Stimulated activated naive CD4-positive, alpha-beta T cell (primary cell): ENCODE measurements around the gene CALCR.
"Not testable (repeated sequence)": the region's sequence is repeated elsewhere in the genome, so short reads cannot be mapped to it uniquely, and the experiment has no call there.

Experiments
- DNase-seq, 6 experiments: peaks; one replicate each; lab custom pipeline; 2025; lab: John Stamatoyannopoulos, UW

The CALCR gene

DNA sequence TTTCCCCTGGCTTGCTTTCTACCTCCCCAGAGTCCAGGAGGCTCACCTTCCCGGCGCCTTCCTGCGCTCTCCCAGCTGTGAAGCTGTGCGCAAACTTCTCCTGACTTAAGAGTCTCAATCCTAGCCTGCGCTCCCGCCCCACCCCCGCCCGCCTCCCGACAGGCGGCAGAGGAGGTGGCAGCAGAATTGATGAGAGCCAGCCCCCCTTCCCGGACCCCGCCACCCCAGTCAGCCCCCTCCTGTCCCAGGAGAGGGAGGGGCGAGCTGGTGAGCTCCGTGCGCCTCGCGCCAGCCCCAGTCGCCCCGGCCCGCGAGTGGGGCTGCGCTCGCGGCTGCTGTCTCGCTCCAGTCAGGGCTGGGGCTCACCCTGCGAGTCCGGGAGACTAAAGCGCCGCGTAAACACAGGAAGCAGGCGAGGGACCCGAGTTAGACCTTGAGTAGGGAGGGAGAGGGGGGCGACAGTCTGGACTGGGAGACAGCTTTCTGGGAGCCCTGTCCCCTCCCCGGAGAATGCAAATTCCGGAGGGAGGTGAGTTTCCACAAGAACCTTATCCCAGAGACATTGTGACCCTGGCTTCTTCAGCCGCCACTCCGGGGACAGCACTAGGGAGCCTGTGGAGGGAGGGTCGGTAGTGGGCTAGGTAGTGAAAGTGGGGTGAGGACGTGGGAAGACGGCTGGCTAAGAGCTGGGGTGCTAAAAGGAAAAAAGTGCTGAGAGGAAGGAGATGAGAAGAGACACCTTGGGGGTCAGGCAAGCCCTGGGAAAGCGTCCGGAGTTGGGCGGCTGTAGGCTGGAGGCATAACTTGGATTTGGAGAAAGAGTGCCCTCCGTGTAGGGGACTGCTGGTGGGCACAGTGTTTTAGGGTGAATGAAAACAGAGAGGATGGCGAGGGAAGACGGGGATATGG lies at the start of gene CALCR:
CALCR (minus strand) TSS at position 79 of the 909 bp plus-strand sequence. CDS start 87,743 bp downstream, outside the sequence.
- DNase-seq = no peak

- no peak for DNase-seq
Observed at GRCh38 chr7:93623816-93624215, 49.3 kb upstream of the CALCR start.

DNA sequence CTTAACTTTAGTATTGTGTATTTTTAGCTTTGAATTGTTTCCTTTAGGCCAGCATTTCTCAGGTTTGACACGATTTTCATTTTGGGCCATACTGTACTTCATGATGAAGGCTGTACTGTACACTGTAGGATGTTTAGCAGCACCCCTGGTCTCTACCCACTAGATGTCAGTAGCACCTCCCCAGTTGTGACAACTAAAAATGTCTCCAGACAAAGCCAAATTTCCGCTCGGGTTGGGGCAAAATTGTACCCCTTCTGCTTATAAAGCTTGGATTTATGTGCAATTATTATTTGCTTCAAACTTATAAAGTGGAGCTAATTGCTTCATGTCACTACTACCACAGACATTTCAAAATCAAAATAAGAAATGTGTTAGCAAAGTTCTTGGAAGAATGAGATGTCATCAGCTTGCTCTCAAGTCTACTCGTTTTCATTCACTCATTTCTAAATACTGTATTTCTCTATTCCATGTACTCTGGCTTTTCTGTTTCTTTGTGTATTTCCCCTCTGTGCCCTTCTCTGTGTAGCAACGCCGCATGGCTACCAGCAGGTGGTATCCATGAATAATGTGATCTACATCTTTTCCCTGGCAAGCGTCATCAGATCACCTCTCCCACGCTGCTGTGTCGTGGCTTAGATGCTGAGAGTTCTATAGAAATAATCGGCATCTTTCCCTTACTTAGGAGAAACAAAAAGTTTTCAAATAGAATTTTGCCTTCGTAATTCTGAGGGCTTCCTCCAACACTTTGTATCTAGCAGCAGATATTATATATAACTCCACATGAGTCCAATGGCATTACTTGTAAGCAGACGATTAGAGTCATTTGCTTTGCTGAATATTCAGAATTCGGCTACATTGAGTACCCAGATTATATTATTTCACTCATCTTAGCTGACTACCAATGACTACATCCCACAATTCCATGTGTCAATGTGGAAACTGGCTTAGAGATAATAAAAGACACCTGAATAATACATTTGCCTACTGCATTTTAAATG lies 47.8 kb upstream of the CALCR start:
- DNase-seq = no peak

GRCh38 chr7:93620864-93621263 lies 46.3 kb upstream of the CALCR start:
- DNase-seq = no peak

GRCh38 chr7:93620057-93620456 lies 45.5 kb upstream of the CALCR start:
- no peak for DNase-seq

GRCh38 chr7:93601363-93601762 lies 26.8 kb upstream of the CALCR start:
- no peak for DNase-seq

- no peak for DNase-seq
Observed at GRCh38 chr7:93594250-93594649, 19.7 kb upstream of the CALCR start.

DNA sequence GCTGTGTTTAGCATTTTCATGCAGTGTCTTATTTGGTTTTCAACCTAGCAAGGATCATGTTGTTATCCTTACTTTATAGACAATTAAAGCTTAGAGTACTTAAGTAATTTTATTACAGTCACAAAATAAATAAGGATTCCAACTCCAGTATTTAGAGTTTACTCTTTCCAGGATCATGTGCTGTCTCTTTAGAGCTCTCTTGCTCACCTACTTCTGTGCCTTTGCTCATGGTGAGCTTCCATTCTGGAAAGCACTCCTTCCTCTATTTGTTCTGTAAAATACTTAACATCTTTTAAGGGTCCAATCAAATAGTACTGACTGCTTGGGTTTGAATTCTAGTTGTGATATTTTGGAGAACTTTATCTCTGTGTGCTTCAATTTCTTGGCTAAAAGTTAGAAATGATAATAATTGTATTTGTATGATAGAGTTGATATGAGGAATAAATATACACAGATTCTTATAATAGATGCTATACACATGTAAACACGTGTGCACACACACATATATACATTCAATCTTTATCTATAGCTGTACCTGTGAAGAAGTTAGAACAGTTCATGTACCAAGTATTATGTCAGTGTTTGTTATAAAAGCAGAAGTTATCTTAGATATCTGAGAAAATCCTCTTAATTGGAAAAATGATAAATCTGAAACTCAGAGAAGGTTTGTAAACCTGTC lies 18.2 kb upstream of the CALCR start:
- no peak for DNase-seq

GRCh38 chr7:93591224-93592050 lies 16.9 kb upstream of the CALCR start:
- DNase-seq = not testable (repeated sequence)

DNA sequence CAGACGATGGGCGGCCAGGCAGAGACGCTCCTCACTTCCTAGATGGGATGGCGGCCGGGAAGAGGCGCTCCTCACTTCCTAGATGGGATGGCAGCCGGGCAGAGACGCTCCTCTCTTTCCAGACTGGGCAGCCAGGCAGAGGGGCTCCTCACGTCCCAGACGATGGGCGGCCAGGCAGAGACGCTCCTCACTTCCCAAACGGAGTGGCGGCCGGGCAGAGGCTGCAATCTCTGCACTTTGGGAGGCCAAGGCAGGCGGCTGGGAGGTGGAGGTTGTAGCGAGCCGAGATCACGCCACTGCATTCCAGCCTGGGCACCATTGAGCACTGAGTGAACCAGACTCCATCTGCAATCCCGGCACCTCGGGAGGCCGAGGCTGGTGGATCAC lies 11.9 kb upstream of the CALCR start:
- not testable (repeated sequence) for DNase-seq

GRCh38 chr7:93585694-93586478 lies 11.4 kb upstream of the CALCR start:
- DNase-seq = not testable (repeated sequence)

DNA sequence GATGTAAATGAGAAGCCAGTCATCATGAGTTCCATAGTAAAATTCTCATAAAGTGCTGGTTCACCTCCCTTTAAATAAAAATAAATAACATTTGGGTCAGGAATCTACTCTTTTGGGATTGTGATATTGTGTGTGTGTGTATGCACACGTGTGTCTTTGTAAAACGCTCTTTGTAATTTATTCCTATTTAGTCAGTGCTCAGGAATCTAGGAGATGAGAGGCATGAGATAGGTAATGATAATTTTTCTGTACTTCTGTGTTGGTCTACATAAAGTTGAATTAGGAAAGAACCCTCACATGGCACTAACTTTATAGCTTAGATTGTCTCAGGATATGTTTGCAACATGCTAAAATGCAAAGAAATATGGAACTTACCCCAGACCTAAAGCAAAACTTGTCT lies 4.9 kb upstream of the CALCR start:
- DNase-seq = no peak

GRCh38 chr7:93578762-93579161 lies 4.2 kb upstream of the CALCR start:
- no peak for DNase-seq

- DNase-seq = no peak
Observed at GRCh38 chr7:93575555-93576399, 1.3 kb upstream of the CALCR start.

DNA sequence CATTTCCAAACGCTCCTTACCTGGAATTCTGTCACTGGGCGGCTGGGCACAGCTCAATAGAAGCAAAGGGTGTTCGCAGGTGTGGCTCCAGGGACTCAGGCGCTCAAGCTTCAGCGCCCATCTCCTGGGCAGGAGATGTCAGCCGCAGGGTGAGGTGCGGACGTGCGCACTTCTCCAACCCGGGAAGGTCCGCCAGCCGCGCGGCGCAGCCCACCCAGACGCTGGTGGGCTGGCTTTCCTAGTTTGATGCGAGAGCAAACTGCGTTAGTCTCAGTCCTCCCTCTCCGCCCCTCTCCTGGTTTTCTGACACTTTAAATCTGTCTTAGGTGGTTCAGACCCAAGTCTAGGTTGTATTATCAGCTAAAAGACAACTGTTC lies 267 bp downstream of the CALCR start:
- DNase-seq = no peak

- no peak for DNase-seq
Observed at GRCh38 chr7:93569189-93569588, 5.3 kb downstream of the CALCR start.

DNA sequence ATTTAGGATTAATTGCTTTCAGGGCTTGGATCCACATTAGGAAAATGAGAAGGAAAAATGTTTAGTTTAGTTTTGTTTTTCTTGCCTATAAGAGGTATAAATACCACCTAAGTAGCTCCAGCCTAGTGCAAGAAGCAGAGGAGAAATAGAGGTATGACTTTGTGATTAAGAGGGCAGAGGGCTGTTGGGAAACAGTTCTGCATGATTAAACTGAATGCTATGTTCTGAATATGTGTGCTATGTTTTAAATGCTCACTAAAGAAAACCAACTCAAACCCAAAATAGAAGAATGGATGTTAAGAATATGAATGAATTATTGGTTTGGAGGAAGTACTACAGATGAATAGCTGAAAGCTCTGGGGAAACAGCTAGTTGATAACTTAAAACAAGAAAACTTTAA lies 7.6 kb downstream of the CALCR start:
- no peak for DNase-seq

- DNase-seq = no peak
Observed at GRCh38 chr7:93563584-93563983, 10.9 kb downstream of the CALCR start.

DNA sequence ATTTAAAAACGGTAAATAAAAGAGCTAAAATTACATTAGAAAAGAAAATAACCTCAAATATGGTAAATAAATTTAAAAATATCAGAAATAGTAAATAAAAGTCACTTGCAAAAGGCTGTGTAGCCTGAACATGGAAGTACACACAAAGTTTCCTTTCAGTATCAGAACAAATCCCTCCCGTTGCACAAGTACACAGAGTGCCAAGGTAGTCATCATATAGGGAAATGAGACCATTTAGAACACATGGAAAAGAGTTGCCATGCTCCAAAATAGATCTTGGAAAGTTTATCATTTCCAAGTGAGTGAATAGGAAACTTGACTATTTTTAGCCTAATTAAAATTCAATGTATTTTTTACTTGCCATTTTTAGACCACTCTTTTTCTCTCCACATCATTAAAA lies 11.6 kb downstream of the CALCR start:
- DNase-seq = no peak
